ENCODE measurements around the gene GABRD.

GABRD gene

DNA sequence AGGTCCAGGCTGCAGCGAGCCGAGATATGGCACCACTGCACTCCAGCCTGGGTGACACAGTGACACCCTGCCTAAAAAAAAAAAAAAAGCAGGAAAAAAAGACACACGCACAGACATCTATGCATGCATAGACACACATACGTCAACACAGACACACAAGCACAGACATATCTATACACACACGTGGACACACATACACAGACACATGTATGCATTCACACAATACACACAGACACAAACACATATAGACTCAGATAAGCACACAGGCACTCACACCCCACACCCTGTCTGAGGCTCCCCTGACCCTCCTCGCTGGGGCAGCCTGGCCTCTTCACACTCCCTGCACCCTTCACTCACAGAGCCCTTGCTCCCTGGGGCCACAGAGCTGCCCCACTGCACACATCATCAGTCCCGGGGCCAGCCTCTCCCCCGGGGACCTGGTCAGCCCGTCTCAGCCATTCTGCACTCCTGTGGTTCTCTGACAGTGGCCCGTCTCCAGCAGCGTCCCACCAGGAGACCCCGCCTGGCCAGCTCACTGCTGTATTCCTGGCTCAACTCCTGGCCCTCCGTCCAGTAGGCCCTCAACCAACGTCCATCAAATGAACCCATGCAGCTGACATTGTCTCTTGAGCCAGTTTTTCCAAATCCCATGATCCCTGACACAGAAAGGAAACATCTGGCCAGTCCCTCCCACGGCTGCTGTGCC is 26.5 kb downstream of the GABRD start:
- no peak for DNase-seq (ENCODE audit: low read depth)
- H3K4me3 ChIP-seq (ENCODE audit: low read length): no peak overlapping the region

DNA sequence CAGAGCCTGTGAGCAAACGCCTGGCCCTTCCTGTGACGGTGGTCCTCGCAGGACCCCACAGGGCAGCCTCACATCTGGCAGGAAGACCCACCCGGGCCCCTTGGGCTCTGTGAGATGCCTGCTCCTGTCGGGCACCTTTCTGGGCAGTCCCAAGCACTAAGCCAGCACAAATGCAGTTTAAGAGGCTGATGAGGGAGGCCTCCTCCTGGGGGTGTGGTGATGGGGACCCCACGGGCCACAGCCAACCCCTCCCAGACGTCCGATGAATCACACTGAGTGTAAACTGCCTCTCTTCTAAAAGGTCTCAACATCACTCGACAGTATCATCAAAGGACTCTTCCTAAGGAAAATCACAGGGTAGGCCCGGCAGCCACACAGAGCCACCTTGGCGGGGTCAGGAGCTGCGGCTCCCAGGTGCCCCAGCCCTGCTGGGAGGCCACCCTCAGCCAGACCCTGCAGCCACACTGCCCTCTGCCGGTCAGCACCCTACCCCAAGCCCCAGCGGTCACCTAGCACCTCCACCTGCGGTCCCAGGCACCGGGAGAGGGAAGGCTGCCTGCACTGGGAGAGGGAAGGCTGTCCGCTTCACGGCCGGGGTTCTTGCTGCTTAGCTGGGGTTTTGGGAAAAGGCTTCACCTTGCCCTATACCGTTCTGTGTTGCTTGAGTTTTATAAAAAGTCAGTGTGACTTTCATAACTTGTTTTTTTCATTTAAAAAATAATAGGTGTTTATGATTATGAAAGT is 27.2 kb downstream of the GABRD start:
- peak; percentile 68 for DNase-seq (ENCODE audit: low read depth)
- TF ChIP-seq, protein P1, sequence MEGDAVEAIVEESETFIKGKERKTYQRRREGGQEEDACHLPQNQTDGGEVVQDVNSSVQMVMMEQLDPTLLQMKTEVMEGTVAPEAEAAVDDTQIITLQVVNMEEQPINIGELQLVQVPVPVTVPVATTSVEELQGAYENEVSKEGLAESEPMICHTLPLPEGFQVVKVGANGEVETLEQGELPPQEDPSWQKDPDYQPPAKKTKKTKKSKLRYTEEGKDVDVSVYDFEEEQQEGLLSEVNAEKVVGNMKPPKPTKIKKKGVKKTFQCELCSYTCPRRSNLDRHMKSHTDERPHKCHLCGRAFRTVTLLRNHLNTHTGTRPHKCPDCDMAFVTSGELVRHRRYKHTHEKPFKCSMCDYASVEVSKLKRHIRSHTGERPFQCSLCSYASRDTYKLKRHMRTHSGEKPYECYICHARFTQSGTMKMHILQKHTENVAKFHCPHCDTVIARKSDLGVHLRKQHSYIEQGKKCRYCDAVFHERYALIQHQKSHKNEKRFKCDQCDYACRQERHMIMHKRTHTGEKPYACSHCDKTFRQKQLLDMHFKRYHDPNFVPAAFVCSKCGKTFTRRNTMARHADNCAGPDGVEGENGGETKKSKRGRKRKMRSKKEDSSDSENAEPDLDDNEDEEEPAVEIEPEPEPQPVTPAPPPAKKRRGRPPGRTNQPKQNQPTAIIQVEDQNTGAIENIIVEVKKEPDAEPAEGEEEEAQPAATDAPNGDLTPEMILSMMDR (IDR thresholded peaks at IDR 0.05; ENCODE audit: insufficient read depth, low read depth, low read length, missing control alignments): peak; percentile 69
- H3K4me3 ChIP-seq (ENCODE audit: low read length): no peak overlapping the region

More for the DNA sequence above, 26.5 kb downstream of the GABRD start:
- TF ChIP-seq, protein P1 (IDR thresholded peaks at IDR 0.05; ENCODE audit: insufficient read depth, low read depth, low read length, missing control alignments): no peak

DNA sequence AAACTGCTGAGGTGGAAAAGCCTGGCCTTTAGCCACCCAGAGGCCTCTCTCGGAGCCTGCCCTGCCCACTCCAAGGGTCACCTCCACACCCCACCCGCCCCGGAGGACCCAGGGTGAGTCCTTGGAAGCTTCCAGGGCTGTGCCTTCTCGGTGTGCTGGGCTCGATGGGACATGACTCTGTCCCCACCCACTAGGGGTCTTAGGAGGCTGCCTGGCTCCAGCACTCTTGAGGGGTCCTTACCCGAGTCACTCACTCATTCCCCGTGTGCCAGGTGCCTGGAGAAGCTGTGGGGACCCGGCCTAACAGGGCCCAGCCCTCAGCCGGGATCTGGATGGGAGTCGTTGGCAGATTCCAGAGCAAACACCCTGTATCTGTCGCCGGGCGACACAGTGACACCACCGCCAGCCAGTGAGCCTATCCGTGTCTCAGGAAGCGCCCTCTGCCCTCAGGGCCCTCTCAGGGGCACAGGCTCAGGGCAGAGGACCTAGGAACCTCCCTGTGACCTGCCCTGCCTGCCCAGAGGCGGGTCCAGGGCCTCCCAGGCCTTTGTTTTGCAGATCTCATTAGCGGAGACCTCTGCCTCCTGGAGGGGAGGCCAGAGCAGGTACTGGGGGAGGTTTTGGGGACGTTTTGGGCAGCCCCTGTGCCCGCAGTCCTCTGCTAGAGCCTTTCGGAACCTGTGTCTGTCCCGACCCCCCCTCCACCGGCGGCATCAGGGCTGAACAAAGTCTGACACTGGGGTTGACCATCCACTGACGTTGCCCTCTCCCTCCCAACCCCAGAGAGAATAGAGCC is 28.0 kb downstream of the GABRD start:
- TF ChIP-seq, protein P1 (IDR thresholded peaks at IDR 0.05; ENCODE audit: insufficient read depth, low read depth, low read length, missing control alignments): no peak
- DNase-seq (ENCODE audit: low read depth): no peak
- no peak overlapping the region for H3K4me3 ChIP-seq (ENCODE audit: low read length)

DNA sequence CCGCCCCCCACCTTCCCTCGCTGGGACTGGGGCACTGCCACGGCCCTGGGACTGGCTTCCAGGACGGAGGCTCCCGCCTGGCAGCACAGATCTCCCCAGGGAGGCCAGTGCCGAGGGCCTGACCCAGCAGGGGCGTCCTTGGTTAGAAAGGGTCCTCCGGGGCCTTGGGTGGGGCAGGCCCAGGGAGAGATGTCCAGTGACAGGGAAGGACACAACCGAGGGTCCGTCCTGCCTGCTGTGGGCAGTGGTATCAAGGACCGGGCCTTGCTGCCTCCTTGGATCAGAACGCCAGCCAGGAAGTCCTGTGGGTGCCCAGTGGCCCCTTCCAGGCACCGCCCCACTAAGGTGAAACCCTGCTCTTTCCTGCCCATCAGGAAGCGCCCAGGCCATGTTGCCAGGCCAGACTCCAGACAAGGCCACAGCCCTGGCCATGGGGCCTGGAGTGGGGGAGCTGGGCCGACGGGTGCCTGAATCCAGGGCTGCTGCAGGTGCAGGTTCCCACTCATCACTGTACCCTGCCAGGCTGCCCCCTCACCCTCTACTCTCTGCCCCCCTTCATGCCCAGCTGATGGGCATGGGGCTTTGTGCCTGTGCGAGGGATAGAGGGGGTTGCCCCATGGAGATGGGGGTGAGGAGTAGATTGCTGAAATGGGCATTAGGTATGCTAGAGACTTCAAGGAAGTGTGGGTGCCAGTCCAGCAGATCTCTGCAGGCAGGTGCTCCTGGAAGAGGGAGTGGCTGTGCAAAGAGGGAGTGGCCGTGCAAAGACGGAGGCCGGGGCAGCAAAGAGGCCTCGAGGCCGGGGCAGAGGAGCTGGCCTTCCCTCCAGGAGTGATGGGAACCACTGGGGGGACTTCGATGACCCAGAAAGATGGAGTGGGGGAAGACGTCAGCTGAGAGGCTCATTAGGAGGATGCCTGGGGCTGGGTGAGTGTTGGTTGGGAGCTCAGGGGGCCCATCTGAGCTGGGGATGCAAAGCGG is 28.9 kb downstream of the GABRD start:
- no peak overlapping the region for H3K4me3 ChIP-seq (ENCODE audit: low read length)
- TF ChIP-seq, protein P1 (IDR thresholded peaks at IDR 0.05; ENCODE audit: insufficient read depth, low read depth, low read length, missing control alignments): no peak
- no peak for DNase-seq (ENCODE audit: low read depth)

DNA sequence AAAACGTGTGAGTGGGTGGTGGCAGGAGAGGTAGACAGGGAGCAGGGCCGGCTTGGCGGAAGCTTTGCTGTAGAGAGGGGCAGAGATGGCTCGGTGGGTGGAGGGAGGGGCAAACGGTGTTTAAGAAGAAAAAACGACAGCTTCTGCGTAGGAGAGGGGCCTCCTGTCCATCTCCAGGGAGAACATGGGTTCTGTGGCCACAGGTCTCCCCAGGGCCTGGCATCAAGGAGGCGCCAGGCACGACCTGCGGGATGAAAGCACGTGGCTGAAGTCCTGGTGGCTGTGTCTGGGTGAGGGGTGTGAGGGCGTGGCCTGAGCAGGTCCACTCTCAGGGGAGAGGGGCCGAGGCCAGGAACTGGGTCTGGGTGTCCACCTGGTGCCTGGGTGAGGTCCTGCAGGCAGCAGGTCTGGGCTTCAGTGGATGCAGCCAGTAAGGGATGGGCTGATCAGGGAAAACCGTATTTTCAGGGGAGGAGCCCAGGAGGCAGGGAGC is 30.1 kb downstream of the GABRD start:
- H3K4me3 ChIP-seq (ENCODE audit: low read length): peak overlapping the region; percentile 68
- TF ChIP-seq, protein P1 (IDR thresholded peaks at IDR 0.05; ENCODE audit: insufficient read depth, low read depth, low read length, missing control alignments): peak; percentile 48
- peak; percentile 51 for DNase-seq (ENCODE audit: low read depth)

Data from epithelial cell of esophagus (primary cell).